DOHH2 (cell line): ENCODE measurements around the gene MAP2K6.

Experiments used
- H3F3A ChIP-seq: fragments of 200-600 bp; sonication (generic), shearing (Covaris generic); 2 replicates; pipeline ENCODE4 v1.6.0; 2016; ENCODE audit warnings: antibody characterized with exemption, mild to moderate bottlenecking; ENCODE audit not compliant: control insufficient read depth, insufficient read depth
- H3K27ac ChIP-seq: fragments of 200-600 bp; sonication (generic); 2 replicates; pipeline ENCODE4 v1.5.1; 2014; ENCODE audit warnings: low read depth, mild to moderate bottlenecking, low read length, moderate library complexity
- H3K27me3 ChIP-seq: fragments of 200-600 bp; sonication (generic); 2 replicates; pipeline ENCODE4 v1.6.1; 2014; ENCODE audit warnings: mild to moderate bottlenecking, low read length, mixed read lengths; ENCODE audit not compliant: control insufficient read depth
- H3K36me3 ChIP-seq: fragments of 200-600 bp; sonication (generic); 2 replicates; pipeline ENCODE4 v1.6.1; 2014; ENCODE audit warnings: mild to moderate bottlenecking, low read length, moderate library complexity, mixed read lengths; ENCODE audit not compliant: control insufficient read depth
- H3K4me1 ChIP-seq: fragments of 200-600 bp; sonication (generic); 2 replicates; pipeline ENCODE4 v1.6.1; 2014; ENCODE audit warnings: mild to moderate bottlenecking, low read length, mixed read lengths; ENCODE audit not compliant: control insufficient read depth
- H3K4me2 ChIP-seq: fragments of 200-600 bp; sonication (generic); 2 replicates; pipeline ENCODE4 v1.6.0; 2014; ENCODE audit warnings: mild to moderate bottlenecking, low read length, moderate library complexity
- H3K4me3 ChIP-seq: fragments of 200-600 bp; sonication (generic); 2 replicates; pipeline ENCODE4 v1.5.1; 2014; ENCODE audit warnings: mild to moderate bottlenecking, low read length, mixed read lengths
- H3K79me2 ChIP-seq: fragments of 200-600 bp; sonication (generic); 2 replicates; pipeline ENCODE4 v1.6.1; 2014; ENCODE audit warnings: mild to moderate bottlenecking, low read length, mixed read lengths; ENCODE audit not compliant: control insufficient read depth
- H3K9me2 ChIP-seq: fragments of 200-600 bp; sonication (generic); replicated peaks from 2 replicates; pipeline ENCODE4 v1.6.1; 2014; ENCODE audit warnings: mild to moderate bottlenecking, low read length, mixed read lengths; ENCODE audit not compliant: control insufficient read depth
- H3K9me3 ChIP-seq: fragments of 200-600 bp; sonication (generic); 2 replicates; pipeline ENCODE4 v1.6.1; 2014; ENCODE audit warnings: antibody characterized with exemption, low read length, mixed read lengths; ENCODE audit not compliant: control insufficient read depth, insufficient read depth
- H4K20me1 ChIP-seq: fragments of 200-600 bp; sonication (generic); 2 replicates; pipeline ENCODE4 v1.6.0; 2014; ENCODE audit warnings: low read depth, mild to moderate bottlenecking, antibody characterized with exemption, low read length, moderate library complexity; ENCODE audit not compliant: control insufficient read depth, insufficient read depth
- CTCF ChIP-seq: fragments of 200-600 bp; sonication (generic); IDR thresholded peaks from one replicate; pipeline ENCODE4 v1.5.1; 2014; ENCODE audit warnings: antibody characterized with exemption, mild to moderate bottlenecking, low read depth, low read length; ENCODE audit not compliant: poor library complexity, severe bottlenecking
- EZH2phosphoT487 ChIP-seq: fragments of 200-600 bp; sonication (generic); IDR thresholded peaks from 2 replicates; pipeline ENCODE4 v1.6.1; 2017; ENCODE audit warnings: borderline replicate concordance, mild to moderate bottlenecking, antibody characterized with exemption, low read length, moderate library complexity, mixed read lengths

Gene MAP2K6

GRCh38 chr17:69425978-69426377 is 11.5 kb downstream of the MAP2K6 start:
- no peaks in the 10 kb centered on the region for H3K4me1 ChIP-seq
- H3K36me3 ChIP-seq = no peaks in the 10 kb centered on the region
- H3K79me2 ChIP-seq = no peaks in the 10 kb centered on the region
- H3K9me2 ChIP-seq = no peaks in the 10 kb centered on the region
- H3K4me3 ChIP-seq = no peak overlapping the region
- no peaks in the 10 kb centered on the region for H3K27me3 ChIP-seq
- H4K20me1 ChIP-seq = no peaks in the 10 kb centered on the region
- no peaks in the 10 kb centered on the region for H3F3A ChIP-seq
- no peak overlapping the region for H3K4me2 ChIP-seq
- H3K27ac ChIP-seq = no peak overlapping the region
- TF ChIP-seq CTCF (no peak), EZH2phosphoT487 (no peak)
- no peaks in the 10 kb centered on the region for H3K9me3 ChIP-seq

- Histone ChIP-seq H4K20me1 (no peaks in the 10 kb centered on the region), H3K36me3 (no peaks in the 10 kb centered on the region), H3K9me3 (no peaks in the 10 kb centered on the region), H3K4me1 (no peaks in the 10 kb centered on the region), H3K27ac (no peak overlapping the region), H3K4me2 (no peak overlapping the region), H3K27me3 (no peaks in the 10 kb centered on the region), H3K79me2 (no peaks in the 10 kb centered on the region), H3K9me2 (no peaks in the 10 kb centered on the region), H3F3A (no peaks in the 10 kb centered on the region), H3K4me3 (no peak overlapping the region)
- TF ChIP-seq CTCF = no peak
- no peak for TF ChIP-seq EZH2phosphoT487
Observed at GRCh38 chr17:69427486-69428197, 13.1 kb downstream of the MAP2K6 start.

DNA sequence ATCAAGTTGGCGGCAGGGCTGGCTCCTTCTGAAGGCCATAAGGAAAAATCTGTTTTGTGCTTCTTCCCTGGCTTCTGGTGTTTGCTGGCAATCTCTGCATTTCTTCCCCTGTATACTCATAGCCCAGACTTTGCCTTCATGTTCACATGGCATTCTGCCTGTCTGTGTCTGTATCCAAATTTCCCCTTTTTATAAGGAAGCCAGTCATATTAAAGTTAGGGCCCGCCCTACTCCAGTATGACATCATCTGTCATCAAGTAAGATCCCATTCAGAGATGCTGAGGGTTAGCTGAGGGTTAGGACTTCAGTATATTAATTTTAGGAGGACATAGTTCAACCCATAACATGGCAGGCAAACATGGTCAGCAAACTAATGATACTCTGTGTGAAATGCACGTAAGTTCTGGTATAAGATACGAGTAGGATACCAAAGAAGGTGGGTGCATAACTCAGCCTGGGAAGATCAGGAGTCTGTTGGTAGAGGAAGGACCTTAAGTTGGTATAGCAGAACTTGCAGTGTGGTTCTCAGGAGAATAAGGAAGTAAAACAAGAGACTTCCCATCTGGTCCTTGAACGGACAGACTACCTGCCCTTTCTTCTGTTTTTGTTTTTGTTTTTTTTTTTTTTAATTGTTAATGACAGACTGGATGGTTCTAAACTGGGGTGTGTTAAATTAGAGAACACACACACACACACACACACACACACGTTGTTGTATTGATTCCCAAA is 13.9 kb downstream of the MAP2K6 start:
- H3K36me3 ChIP-seq = no peaks in the 10 kb centered on the region
- H3K27ac ChIP-seq = no peak overlapping the region
- no peaks in the 10 kb centered on the region for H3K27me3 ChIP-seq
- no peaks in the 10 kb centered on the region for H3F3A ChIP-seq
- H3K4me1 ChIP-seq = no peaks in the 10 kb centered on the region
- H4K20me1 ChIP-seq = no peaks in the 10 kb centered on the region
- no peaks in the 10 kb centered on the region for H3K9me3 ChIP-seq
- H3K4me2 ChIP-seq = no peak overlapping the region
- H3K4me3 ChIP-seq = no peak overlapping the region
- no peaks in the 10 kb centered on the region for H3K9me2 ChIP-seq
- TF ChIP-seq CTCF (no peak), EZH2phosphoT487 (no peak)
- H3K79me2 ChIP-seq = no peaks in the 10 kb centered on the region
